Measurements from ENCODE around the gene CTTNBP2.

The CTTNBP2 gene

GRCh38 chr7:117870448-117871130 lies 2.7 kb downstream of the CTTNBP2 start:
- DNase-seq: no peak

- no peak for DNase-seq
These were observed 3.9 kb downstream of the CTTNBP2 start for GRCh38 chr7:117869374-117869773.

- DNase-seq: no peak
These were observed 9.6 kb downstream of the CTTNBP2 start for GRCh38 chr7:117863618-117864017.

GRCh38 chr7:117862378-117862777 lies 10.9 kb downstream of the CTTNBP2 start:
- no peak for DNase-seq

- DNase-seq: no peak
These were observed 13.9 kb downstream of the CTTNBP2 start for GRCh38 chr7:117859246-117859812.

- no peak for DNase-seq
These were observed 14.5 kb downstream of the CTTNBP2 start for GRCh38 chr7:117858712-117859111.

- DNase-seq: no peak
These were observed 15.5 kb downstream of the CTTNBP2 start for GRCh38 chr7:117857718-117858117.

GRCh38 chr7:117856196-117856595 lies 17.0 kb downstream of the CTTNBP2 start:
- DNase-seq: no peak

GRCh38 chr7:117854186-117854585 lies 19.1 kb downstream of the CTTNBP2 start:
- DNase-seq: no peak

GRCh38 chr7:117848941-117849340 lies 24.3 kb downstream of the CTTNBP2 start:
- DNase-seq: no peak

- DNase-seq: no peak
These were observed 28.6 kb downstream of the CTTNBP2 start for GRCh38 chr7:117844678-117845077.

GRCh38 chr7:117841611-117842010 lies 31.6 kb downstream of the CTTNBP2 start:
- DNase-seq: no peak

- DNase-seq: no peak
These were observed 32.2 kb downstream of the CTTNBP2 start for GRCh38 chr7:117841011-117841410.

- no peak for DNase-seq
These were observed 33.7 kb downstream of the CTTNBP2 start for GRCh38 chr7:117839507-117839906.

GRCh38 chr7:117837841-117838240 lies 35.4 kb downstream of the CTTNBP2 start:
- no peak for DNase-seq

GRCh38 chr7:117835016-117835664 lies 38.1 kb downstream of the CTTNBP2 start:
- DNase-seq: no peak

- DNase-seq: no peak
These were observed 42.8 kb downstream of the CTTNBP2 start for GRCh38 chr7:117830422-117830954.

GRCh38 chr7:117829450-117830117 lies 43.7 kb downstream of the CTTNBP2 start:
- no peak for DNase-seq

GRCh38 chr7:117828825-117829224 lies 44.4 kb downstream of the CTTNBP2 start:
- DNase-seq: no peak

- DNase-seq: no peak
These were observed 45.4 kb downstream of the CTTNBP2 start for GRCh38 chr7:117827862-117828261.

GRCh38 chr7:117825132-117825531 lies 48.1 kb downstream of the CTTNBP2 start:
- DNase-seq: no peak

- DNase-seq: no peak
These were observed 48.6 kb downstream of the CTTNBP2 start for GRCh38 chr7:117824592-117824991.

- DNase-seq: no peak
These were observed 53.7 kb downstream of the CTTNBP2 start for GRCh38 chr7:117819558-117819957.

GRCh38 chr7:117818232-117818631 lies 55.0 kb downstream of the CTTNBP2 start:
- no peak for DNase-seq

All from cerebellar nuclear complex (tissue), 1 donor.